GM21515 (cell line): ENCODE results near the gene HDAC4.

Source experiments
- ATAC-seq: cut with Tn5 transposase; IDR thresholded peaks from one replicate; pipeline ENCODE4 v1.9.1; 2021; ENCODE audit not compliant: unreplicated experiment

The HDAC4 gene

DNA sequence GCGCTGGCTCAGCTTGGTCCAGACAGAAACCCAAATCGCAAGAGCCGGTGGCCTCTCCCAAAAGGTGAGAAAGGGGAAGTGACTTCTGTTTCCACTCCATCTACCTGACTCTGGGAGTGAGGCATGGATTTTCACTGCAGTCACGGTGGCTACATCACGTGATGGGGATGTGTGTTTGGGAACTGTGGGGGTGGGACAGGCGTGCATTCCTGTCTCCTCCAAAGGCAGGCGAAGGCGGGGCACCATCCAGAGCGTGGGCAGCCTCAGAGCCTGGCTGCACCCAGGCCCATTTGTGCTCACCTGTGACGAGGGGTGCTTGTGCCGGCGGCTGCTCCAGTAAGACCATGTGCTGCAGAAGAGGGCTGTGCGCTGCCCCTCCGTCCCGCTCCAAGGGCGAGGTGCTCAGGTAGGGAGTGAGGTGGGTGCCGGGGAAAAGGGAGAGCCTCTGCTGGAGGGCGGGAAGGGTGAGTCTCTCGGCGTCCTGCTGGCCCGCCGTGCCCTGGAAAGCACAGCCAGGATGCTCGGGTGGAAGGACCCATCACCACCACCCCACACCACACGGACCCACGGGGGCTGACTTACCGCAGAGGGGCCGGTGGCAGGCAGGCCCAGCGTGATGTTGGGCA lies 266.8 kb downstream of the HDAC4 start:
- ATAC-seq, result no peak

DNA sequence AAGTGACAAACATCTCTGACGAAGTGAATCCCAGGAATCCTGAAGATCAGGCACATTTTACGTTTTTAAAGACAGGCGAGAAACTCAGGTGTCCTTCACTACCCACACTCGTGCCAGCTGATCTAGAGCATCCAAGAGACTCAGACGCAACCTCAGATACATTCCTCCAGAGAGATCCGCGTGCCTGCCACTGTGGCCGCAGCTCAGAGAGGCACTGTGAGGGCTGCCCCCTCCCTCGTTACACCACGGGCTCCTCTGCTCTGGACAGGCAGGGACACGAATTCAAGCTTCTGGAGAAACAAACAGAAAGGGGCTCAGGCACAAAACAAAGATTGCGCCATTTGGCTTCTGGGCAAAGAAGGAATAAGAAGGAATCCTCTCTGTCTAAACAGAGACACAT lies 268.0 kb downstream of the HDAC4 start:
- no peak for ATAC-seq

DNA sequence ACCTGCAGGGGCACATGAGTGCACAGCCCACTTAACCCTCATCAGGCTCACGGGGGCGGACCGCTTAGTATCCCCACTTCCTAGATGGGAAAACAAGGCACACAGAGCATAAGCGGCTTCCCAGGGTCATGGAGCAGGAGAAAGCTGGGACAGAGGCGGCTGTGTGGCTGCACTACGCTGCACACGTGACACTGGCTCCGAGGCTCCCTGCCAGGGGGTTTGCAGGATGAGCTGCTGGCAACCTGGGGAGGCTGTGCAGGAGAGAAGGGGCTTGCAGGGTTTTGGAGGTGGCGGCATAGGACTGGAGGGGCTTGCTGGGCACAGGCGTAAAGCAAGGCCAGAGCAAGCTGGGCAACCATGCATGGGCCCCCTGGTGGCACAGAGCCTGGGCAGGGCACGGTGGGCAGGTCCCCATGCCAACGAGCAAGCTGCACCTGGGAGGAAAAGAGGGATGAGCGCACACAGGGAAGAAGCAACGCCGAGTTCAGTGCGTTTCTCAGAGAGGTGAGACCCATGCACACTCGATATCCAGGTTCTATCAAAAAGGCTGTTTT lies 268.6 kb downstream of the HDAC4 start:
- ATAC-seq, result no peak

DNA sequence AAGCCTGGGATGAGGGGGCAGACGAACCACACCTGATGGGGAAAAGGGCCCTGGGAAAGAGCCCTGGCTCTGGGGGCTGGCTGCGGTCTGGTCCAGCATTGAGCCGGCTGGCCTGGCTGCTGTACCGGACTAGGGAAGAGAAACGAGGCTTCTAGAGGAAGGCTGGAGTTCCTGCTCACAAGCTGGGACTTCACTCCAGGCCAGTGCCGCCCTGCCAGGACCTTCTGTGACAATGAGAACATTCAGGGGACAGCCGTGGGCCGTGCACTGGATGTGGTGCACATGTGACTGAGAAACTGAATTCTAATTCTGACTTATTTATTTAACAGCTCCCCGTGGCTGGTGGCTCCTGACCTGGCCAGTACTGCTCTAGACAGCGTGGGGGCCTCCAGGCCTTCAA lies 269.3 kb downstream of the HDAC4 start:
- ATAC-seq, result no peak

DNA sequence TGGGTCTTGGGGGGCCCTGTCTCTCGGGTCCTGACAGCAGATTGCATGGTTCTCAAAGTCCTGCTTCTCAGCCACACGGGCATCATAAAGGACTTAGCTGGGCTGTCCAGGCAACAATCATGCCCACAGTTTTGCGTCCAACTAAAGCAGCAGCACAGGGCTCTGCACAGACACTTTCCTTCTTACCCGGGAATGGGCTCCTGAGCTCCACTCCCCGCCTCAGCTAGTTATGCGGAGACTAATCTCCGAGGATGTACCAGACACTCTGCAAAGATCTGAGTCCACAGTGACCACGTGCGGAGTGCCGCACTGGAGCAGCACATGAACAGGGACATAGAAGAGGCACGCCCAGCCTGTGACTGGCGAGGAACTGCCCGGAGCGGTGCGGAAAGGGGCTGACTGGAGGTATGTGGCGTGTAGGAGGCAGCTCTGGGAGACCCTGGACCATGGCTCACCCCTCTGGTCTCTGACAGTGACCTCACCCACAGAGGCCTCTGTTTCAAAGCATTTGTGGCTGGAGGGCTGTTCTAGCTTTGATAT lies 270.0 kb downstream of the HDAC4 start:
- ATAC-seq, result no peak

DNA sequence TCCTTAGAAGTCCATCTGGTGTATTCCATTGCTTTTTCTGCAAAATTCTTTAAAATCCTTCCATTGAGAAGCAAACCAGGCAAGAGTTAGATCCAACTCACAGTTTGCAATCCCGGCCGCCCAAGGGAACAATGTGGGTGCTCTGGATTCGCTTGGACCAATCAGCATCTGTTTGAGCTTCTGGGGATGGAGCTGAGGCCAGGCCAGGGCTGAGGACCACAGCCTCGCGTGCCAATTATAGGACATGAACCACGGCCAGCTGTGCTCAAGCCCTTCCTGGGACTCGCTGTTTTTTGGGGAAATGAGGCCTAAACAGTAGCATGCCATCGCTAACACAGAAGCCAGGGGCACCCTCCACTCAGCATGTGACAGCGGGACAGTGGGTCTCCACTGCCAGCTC lies 270.8 kb downstream of the HDAC4 start:
- no peak for ATAC-seq

DNA sequence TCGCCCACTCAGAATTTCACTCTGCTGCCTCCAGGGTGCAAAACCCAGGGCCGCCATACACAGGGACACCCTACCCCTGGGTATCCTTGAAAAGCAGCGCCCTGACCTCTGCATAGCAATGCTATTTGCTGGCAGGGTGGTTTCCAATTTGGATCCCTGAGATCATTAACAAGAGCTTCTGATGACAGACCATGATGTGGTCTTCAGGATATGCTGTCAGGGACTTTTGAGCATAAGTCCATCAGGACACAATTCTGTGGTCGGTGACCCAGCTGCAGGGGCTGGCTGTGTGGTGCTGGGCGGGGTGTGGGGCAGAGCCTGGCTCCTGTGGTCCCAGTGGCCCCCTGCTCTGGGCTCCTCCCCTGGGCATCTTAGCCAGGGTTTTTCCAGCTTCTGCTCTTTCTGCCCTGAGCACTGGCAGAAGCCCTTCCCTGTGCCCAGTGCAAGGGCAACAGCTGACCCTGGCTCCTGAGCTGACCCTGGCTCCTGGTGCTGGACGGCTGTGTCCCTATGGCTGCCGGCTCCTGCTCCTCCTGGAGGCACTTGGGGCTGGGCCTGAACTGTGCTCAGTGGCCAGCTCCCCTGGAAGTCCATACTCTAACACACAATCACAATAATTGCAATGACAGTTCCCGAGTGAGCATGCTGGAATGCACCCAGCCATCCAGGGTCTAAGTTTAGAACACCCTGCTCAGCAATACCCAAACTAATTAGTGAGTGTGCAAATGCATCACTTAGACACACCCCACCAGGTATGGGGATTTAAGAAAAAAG lies 271.5 kb downstream of the HDAC4 start:
- ATAC-seq, result no peak

DNA sequence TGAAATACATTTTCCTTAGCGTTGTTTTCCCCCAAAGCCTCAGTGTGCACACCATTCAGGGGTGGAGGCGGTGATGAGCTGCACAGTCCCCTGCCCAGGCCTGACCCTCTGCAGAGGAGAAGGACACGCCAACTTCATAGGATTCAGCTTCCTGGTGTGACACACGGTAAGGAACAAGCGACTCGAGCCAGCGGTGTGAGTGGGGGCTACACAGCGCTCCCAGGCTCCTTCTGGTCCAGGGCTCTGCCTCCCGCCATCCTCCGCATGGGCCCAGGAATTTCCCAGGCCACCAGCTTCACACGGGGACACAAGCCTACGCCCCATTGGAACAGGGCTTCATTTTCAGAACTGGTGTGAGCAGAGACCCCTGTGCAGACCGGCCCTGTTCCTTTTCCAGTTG lies 272.1 kb downstream of the HDAC4 start:
- ATAC-seq, result no peak

DNA sequence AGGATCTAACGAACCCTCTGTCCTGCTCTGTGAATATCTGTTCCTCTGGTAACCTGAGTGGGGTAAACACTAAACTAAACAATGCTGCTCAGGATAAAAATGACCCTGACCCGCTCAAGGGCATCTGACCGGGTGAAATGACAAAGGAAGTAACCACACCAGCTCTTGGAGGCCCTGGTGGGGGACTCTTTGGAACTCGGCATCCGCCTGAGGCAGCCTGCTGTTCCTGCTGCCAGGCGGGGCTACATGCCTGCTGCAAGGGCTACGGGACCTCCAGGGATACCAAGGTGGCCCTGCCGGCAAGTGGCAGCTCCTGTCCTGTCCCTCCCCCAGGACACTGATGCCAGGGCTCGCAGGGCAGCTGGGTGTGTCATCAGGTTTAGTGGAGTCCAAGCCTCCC lies 273.3 kb downstream of the HDAC4 start:
- no peak for ATAC-seq

DNA sequence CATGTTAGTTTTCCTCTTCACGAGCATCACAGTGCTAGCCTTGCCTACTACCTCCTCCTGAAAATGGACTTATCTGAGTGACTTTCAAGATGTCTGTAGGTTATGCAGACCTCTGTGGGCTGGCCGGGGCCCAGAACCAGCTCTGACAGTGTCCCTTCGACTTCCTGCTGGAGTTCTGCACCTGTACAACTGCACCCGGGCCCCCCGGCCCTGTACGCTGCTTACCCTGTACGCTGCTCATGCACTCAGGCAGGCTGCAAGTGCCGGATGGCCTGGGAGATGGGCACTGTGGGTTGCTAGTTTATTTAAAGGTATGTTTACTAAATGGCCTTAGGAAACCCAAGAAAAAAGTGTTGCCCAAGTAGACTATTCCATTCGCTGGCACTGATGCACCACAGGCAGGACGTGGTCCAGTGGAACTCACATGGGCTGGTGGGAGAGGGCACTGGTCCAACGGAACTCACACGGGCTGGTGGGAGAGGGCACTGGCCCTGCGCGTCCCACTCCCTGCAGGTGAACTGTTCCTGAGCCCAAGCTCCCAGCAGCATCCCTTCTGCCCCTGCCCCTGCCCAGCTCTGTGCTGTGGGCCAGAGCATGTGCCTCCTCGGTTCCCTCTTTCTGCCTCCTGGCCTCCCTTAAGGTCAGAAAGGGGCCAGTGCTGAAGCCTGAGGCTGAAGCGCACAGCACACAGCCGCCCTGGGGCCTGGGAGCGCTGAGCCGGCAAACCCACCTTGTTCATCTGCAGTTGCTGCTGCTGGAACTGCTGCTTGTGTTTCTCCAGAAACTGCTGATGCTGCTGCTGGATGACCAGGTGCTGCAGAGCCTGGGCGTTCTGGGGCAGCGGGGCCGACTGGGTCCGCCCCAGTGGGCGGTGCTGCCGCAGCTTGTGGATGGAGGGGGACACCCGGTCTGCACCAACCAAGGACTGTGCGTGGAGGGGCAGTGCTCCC lies 274.8 kb downstream of the HDAC4 start:
- no peak for ATAC-seq

DNA sequence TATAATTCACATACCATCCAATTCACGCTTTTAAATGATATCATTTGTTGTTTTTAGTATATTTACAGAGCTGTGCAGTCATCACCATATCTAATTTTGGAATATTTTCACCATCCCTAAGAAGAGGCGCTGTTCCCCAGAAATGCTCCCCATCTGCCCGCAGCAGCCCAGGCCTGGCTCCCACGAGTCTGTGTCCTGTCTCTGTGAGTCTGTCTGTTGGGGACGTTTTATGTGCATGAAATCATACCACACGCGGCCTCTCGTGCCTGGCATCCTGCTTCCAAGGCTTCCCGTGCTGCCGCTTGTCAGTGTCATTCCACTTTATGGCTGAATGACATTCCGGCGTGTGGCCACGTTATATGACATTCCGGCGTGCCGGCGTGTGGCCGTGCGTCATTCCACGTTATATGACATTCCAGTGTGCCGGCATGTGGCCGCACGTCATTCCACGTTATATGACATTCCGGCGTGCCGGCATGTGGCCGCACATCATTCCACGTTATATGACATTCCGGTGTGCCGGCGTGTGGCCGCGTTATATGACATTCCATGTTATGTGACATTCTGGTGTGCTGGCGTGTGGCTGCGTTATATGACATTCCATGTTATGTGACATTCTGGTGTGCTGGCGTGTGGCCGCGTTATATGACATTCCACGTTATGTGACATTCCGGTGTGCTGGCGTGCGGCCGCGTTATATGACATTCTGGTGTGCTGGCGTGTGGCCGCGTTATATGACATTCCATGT lies 276.5 kb downstream of the HDAC4 start:
- ATAC-seq, result no peak

DNA sequence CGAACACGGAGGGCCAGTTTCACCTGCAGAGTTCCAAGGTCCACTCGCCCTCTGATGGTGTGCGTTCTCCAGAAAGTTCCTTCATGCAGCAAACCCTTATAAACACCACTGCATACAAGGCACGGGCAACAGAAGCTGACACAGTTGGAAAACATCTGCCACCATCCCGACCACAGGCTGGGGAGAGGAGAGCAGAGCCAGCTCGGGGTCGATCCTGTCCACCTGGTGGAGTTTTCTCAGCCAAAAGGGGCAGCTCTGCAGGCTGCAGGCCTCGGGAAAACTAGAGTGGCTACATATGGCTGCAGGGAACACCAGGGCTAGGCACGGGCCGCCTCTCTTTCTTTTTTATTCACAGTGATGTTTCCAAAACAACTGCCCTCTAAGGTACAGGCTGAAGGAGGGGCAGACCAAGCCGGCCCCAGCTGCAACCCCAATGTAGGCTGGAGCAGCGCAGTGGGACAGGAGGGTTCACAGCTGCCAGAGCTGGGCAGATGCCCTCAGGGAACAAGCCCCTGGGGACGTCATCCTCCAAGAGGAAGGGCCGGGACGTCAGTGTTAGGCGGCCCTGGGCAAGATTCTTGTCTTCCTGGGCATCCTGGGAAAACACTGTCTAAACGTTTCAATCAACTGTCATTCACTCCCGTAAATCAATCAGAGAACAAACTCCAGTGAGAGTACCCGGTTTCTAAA lies 278.3 kb downstream of the HDAC4 start:
- no peak for ATAC-seq

DNA sequence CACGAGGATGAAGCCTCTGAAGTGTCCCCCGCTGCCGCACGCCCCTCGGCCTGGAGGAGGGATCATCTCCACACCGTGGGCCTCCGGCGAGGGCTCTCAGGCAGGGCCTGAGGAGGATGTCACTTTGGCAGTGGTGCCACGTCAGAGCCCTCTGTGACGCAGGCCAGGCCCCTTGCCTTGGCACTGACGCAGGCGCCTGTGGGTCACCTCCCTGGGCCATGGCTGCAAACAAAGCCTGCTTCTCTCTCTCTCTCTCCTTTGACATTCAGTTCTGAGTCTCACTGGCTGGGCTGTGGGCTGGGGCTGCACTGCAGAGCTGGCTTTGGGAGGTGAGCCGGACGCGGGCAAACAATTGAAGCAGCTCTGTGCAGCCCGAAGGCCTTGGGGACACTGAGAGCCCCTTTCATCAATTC lies 279.2 kb downstream of the HDAC4 start:
- ATAC-seq, result no peak

DNA sequence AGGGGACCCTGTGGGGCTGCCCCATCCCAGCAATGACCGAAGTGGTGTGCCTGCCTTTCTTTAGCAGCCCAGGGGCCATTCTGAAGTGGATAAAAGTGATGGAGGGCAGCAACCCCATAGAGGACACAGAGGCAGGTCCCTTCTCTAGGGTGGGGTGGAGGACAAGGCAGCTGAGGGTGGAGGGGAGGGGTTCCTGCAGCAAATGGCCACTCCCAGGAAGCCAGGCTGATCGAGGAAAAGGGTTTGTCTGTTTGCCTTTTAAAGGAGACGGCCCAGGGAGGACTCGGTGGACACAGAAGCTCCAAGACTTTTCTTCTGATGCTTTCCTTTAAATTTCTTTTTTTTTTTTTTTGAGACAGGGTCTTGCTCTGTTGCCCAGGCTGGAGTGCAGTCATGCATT lies 280.2 kb downstream of the HDAC4 start:
- ATAC-seq, result no peak

DNA sequence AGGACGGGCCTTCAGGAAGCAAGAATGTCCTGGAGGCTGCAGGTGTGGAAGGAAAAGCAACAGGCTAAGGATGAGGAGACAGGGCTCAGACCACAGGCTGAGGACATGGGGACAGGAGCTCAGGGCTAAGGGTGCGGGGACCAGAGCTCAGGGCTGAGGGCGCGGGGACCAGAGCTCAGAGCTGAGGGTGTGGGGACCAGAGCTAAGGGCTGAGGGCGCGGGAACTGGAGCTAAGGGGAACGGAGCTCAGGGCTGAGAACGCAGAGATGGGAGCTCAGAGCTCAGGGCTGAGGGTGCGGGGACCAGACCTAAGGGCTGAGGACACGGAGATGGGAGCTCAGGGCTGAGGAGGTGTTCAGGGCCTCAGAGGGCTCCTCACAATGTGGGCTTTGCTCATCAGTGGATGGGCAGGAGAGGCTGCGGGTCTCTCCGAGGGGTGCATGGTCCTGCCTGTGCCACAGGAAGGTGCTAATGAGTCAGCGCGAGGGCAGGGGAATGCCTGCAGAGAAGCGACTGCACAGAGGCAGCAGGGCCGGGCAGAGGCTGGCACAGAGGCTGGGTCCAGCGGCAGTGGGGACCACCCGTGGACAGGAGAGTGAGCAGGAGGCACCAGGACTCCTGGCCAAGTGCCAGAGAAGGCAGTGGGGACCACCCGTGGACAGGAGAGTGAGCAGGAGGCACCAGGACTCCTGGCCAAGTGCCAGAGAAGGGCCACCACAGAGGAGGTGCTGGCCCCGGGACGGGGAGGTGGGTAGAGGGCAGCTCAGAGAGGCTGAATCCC lies 281.3 kb downstream of the HDAC4 start:
- no peak for ATAC-seq

DNA sequence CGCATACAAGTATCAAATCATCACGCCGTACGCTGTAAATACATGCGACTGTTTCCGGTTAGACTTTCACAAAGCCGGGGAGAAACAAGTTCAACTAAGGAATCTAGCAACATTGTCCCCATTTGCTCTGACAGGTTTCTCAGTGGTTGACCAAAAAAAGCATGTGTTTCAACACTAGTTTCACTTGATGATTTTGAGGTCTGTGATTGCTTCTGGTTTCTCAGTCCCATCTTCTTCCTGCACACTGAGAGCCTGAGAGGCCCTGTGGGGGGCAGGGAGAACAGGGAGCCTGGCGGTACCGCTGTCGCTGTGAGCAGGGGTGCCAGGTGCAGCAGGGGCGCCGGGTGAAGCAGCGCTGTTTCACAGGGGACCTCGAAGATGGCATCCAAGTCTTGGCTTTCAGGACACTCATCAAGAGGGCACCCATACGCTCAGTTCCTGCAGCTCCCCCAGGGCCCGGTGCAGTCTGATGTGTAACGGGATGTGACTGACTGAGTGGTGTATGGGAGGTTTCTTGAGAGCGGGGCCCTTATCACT lies 282.1 kb downstream of the HDAC4 start:
- no peak for ATAC-seq

DNA sequence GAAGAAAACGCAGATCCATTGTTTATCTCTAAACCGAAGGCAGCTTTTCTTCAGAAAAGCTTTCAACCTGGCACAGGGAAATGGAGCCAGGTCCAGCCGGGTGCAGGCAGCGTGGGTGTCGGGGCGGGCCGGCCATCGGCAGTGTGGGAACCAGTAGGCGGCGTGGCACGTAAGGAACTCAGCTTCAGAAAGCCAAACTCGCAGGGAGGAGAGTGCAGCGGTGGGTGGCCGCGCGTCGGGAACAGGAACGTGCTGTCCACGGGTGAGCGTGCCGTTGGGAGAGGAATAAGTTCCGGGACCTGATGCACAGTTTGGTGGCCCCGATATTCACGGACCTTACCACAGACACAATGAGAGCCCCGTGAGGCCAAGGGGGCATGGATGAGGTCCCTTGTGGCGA lies 282.6 kb downstream of the HDAC4 start:
- ATAC-seq, result no peak

DNA sequence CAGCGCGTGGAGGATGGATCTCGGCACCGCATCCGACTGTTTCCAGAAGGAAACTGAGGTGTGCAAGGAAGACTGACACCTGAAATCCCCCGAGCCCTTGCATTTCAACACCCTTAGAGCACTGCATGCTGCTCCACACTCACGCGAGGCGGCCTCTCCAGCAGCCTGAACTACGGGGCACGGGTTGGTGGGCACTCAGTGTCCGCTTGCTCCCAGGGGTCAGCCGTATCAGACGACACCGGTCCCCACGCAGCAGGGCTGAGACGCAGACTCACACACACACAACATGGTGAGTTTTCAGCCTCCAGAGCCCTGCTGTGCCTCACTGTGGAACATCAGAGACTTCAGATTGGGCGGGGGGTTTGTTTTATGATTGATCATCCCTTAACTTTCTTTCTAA lies 283.0 kb downstream of the HDAC4 start:
- ATAC-seq, result no peak
